COLO829 (cell line): ENCODE measurements around the gene RAB44.

Experiments used
- DNase-seq: peaks from one replicate; pipeline ENCODE4 v3.0.0; 2012; ENCODE audit warnings: low spot score

The RAB44 gene

DNA sequence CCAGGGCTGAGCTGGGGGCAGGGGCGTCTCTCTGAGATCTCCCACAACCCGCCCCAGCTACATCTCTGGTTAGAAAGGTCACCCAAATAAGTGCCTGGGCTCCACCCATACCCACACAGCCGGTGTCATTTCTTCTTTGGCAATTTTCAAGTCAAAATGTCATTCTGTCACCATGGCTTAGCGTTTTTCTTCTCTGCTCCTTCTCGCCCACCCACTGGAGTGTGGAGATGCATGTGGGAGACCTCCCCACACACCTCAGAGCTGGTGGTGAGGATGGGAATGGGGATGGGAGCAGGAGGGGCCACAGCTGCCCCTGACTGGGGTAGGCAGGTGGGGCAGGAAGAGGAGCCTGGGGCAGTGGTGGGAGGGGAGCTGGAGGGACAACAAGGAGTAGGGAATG, 78.5 kb downstream of the RAB44 start:
- DNase-seq = no peak

- no peak for DNase-seq
These were observed 80.2 kb downstream of the RAB44 start for GRCh38 chr6:36777801-36778200.

DNA sequence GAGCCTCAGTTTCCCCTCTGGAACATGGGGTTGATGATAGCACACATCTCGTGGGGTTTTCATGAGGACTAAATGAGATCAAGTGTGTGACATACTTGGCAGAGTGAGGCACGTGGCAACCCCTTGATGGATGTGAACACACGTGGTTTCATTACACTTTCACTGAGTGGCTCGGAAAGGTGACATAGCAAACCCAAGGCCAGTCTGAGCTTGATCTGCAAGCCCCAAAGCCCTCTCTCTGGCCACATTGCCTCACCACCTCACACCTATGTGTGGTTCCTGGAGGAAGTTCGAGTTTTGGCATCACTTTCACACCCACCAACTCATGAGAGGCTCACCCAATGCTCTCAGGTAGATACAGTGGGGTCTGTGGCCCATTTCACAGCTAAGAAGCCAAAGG, 81.6 kb downstream of the RAB44 start:
- no peak for DNase-seq

DNA sequence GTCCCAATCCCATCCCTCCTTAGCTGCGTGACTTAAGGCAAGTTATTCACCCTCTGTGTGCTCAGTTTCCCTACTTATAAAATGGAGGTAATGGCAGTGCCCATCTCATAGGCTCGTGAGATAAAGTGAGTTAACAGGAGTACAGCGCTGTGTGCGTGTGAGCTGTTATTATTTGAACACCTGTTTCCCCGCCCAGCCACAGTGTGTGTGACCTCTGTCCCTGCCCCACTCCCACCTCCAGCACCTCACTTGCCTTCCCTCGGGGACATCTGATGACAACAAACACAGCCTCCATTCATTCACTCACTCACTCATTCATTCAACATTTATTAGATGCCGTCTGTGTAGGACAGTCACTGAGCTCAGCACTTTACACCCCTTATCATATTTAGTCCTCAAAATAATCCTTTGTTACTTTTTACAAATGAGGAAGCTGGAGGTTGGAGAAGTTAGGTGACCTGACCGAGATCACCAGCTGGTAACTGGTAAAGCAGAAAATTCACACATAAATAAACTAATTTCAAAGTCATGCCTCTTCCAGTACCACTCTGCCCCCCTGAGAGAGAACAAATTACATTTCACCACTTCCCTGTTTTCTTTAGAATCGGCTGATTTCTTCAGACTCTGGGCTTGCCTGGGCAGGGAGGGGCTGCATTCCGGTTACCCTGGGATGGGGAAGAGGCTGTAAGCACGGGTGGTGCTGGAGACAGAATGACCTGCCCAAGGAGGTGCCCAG, 83.0 kb downstream of the RAB44 start:
- no peak for DNase-seq

GRCh38 chr6:36781669-36782068, 84.0 kb downstream of the RAB44 start:
- DNase-seq = no peak
